Jurkat, Clone E6-1 (cell line): ENCODE data around the gene MRC2.

Experiments
- DNase-seq: peaks from one replicate; pipeline ENCODE4 v3.0.0-alpha.2; 2011; ENCODE audit warnings: low read depth, low spot score
- H3K4me3 ChIP-seq: 2 replicates; pipeline ENCODE4 v1.5.1; 2011; ENCODE audit warnings: mild to moderate bottlenecking, low read length, control low read depth, moderate library complexity

Gene MRC2

DNA sequence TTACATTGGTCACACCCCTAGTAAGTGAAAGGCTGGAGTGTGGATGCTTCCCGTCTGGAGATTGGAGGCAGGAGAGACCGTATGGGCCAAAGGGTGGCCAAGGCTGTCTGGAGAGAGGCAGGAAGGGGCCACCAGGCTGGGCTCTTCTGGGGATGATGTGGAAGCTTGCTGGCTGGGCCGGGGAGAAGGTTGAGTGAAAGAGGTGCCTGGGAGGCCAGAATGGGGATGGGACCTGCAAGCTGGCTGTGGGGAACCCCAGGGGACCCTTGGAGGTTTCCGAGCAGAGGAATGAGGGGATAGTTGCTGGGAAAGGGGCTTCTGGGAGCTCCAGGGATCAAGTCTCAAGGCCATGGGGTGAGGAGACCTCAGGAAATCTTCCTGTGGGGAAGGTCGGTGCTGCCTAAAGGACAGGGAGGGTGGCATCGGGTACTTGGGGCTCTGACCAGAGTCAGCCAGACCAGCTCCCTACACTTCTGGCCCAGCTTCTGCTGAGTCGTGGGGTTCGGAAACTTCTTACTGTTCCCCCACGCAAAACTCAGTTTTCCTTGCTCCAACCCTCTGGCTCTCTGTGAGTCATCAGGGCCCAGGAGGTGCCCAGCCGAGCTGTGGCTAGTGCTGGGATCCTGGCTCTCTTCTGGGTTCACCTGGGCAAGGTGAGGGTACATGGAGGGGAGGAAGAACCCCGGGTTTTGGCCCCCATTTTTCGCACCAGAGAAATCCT, 3.1 kb downstream of the MRC2 start:
- no peak overlapping the region for H3K4me3 ChIP-seq
- DNase-seq: no peak

DNA sequence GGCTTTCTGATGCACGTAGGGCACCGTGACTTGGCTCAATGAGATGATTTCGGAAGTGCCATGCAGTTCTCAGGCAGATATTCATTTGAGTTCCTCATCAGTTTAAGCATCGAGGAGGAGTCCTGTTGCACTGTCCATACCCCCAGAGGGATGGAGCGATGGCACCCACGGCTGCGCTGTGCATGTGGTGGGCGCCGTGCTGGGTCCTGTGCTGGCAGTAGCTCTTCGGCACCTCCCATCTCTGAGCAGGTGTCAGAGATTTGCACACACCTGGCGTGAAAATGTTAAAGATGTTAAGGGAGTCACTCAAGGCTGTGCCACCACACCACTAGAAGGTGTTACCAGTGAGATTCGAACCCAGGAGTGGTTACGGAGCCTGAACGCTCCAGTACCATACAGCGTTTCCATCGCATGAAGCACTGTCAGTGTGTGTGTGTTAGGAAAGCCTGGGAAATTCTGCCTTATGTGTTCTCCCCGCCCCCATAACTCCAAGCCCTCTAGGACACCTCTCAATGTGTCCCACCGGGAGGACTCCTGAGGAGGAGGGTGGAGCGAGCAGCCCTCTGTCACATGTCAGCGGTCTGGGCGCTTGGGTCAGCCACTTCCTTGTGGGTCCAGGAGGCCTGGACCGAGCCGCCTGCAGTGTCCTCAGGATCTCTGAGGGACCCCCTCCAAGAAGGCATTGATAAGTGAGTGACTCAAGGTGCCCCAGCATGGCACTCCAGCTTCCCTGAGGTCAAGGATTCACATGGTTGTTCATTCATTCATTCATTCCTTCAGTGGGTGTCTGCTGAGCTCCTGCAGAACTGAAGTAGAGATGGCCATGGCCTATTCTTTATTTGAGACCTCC, 3.8 kb downstream of the MRC2 start:
- no peak for DNase-seq

GRCh38 chr17:62631936-62632924, 4.8 kb downstream of the MRC2 start:
- DNase-seq: no peak
- H3K4me3 ChIP-seq: no peak overlapping the region

More for the DNA sequence above, 3.8 kb downstream of the MRC2 start:
- H3K4me3 ChIP-seq: no peak overlapping the region

DNA sequence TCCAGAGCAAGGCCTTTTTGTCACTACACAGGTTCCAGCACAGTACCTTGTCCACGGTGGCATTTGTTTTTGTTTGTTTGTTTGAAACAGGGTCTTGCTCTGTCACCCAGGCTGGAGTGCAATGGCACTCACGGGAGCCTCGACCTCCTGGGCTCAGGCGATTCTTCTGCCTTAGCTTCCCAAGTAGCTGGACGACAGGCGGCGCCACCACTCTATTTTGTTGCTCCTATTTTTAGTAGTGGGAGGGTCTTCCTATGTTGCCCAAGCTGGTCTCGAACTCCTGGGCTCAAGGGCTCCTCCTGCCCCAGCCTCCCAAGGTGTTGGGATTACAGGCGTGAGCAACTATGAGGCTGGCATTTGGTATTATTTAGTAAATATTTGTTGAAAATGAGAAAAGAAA, 10.3 kb downstream of the MRC2 start:
- DNase-seq: no peak

GRCh38 chr17:62641153-62641552, 13.7 kb downstream of the MRC2 start:
- H3K4me3 ChIP-seq: no peak overlapping the region
- no peak for DNase-seq

More for the DNA sequence above, 10.3 kb downstream of the MRC2 start:
- no peak overlapping the region for H3K4me3 ChIP-seq

DNA sequence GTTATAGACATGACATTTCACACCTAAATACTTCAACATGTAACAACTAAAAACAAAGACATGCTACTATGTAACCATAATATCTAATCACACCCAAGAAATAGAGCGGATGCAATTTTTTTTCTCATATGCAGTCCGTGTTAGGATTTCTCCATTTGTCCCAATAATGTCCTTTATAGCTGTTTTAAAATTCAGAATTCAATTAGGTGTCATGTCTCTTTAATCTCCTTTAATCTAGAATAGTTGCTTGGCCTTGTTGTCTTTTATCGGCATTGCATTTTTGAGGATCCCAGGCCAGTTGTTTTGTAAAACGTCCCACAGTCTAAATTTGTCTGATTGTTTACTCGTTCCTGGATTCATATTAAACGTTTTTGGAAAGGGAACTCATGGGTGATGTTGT, 14.5 kb downstream of the MRC2 start:
- DNase-seq: no peak
- H3K4me3 ChIP-seq: no peak overlapping the region

GRCh38 chr17:62643496-62643895, 16.0 kb downstream of the MRC2 start:
- H3K4me3 ChIP-seq: no peak overlapping the region
- no peak for DNase-seq

DNA sequence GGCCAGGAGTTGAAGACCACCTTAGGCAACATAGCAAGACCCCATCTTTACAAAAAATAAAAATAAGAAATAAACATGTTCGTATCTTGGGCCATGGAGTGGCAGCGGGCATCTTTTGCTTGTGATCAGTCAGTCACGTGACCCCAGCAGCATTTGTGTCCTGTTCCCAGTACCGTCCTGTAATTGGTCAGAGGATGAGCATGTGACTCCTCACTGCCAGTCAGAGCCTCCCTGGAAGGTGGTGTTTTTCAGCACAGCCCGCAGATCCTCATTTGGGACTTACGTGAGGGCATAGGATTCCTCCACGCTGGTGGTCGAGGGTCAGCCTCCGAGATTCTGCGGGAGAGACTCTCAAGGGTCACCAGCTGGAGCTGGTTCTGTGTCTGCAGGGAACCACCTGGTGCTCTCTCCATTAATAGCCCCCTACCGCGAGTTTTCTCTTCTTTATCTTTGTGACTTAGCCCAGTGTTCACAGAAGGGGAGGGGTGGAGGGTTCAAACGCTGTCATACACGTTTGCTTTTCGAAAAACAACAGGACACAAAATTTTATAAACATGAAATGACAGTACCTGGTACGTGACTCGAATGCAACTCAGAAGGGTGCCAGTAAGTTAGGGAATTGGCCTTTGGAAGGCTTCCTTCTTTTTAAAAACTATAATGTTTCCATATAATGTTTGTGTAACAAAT, 17.2 kb downstream of the MRC2 start:
- no peak for DNase-seq
- no peak overlapping the region for H3K4me3 ChIP-seq

- DNase-seq: no peak
- H3K4me3 ChIP-seq: no peak overlapping the region
Observed at GRCh38 chr17:62648251-62648955, 20.9 kb downstream of the MRC2 start.

DNA sequence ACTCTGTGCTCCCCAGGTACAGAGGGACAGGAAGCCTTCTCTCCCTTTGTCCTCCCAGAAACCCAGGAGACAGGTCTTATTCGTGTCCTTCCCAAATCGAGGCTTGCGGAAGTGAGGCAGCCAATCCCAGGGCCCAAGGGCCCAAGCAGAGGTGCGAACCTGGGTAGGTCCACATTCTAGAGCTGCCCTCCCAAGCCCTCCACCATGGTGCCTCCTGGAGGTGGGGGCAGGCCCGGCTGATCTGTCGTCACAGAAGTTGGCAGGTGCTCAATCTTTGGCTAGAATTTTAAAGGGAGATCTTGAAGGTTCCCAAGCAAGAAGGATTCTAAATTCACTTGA, 21.5 kb downstream of the MRC2 start:
- no peak for DNase-seq
- no peak overlapping the region for H3K4me3 ChIP-seq

GRCh38 chr17:62649570-62649969, 22.1 kb downstream of the MRC2 start:
- no peak overlapping the region for H3K4me3 ChIP-seq
- no peak for DNase-seq

DNA sequence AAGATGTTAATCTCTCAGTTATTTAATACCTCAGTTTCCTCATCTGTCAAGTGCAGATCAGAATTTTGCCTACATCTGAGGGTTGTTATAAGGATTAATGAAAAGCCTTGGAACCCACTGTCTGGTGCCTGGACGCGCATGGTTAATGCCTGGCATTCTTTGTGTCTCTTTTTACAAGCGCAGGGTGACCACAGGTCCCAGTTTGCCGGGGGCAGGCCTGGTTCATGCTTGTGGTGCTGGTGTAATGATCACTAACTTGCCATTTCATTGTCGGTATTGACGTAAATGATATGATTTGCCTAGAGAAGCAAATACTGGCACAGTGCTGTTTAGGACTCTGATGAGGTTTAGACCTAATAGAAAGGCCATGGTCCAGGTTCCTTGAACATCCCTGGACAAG, 23.1 kb downstream of the MRC2 start:
- DNase-seq: no peak
- no peak overlapping the region for H3K4me3 ChIP-seq

- DNase-seq: peak; percentile 38
Observed at GRCh38 chr17:62652251-62653001, 25.0 kb downstream of the MRC2 start.

GRCh38 chr17:62653002-62653825, 25.7 kb downstream of the MRC2 start:
- peak overlapping the region; percentile 60 for H3K4me3 ChIP-seq
- peak; percentile 64 for DNase-seq

More at GRCh38 chr17:62652251-62653001, 25.0 kb downstream of the MRC2 start:
- peak overlapping the region; percentile 60 for H3K4me3 ChIP-seq

DNA sequence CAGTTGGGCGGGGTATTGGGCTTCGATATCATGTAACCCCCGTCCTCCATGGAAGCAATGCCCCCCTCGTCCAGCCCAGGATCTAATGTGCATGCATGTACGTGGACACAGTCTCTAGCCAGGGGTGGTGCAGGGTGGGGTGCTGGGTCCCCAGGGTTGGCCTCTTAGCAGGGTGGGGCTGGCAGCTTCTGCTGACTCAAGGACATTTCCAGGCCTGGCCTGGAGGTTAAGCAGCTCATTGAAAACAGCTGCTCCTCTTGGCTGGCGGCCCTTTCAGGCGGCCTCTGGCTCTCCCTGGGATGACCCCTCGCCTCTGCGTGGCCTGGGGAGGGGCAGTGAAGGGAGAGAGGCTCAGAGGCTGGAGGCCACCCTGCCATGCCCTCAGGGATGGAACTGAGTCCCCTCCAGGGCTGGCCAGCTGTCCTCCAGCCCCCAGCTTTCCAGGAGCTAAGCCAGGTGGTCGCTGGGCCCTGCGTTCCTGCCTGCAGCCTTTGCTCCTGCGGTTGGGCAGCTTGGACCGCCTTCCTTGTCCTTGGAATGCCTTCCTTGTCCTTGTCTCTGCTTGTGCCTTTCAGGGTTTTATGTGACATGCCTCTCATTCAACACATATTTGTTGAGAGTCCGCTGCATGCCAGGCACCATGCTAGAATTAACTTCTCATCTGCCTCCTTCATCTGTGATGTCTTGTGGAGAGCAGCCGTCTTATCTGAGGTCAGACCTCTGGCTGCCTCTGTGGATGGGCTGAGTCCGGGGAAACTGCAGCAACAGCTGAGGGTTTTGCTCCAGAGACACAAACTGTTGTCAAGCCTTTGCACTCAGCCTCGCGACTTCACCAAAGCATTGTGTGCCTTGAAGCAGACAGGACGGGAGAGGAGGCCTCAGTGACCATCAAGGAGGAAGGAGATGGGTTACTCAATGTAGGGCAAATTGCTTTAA, 26.6 kb downstream of the MRC2 start:
- no peak overlapping the region for H3K4me3 ChIP-seq
- DNase-seq: no peak

- H3K4me3 ChIP-seq: no peak overlapping the region
- no peak for DNase-seq
Observed at GRCh38 chr17:62655656-62656055, 28.2 kb downstream of the MRC2 start.
